K562 (cell line): ENCODE data around the gene CHAD. TPM values are rescaled to one million over a fixed set of nuclear protein-coding genes. Genes with fewer than 3 reads are reported as not detected.
A peak's percentile ranks its signal among the peaks of the same experiment; 100 is the strongest.

Experiments
- ATF7 ChIP-seq: fragments of 450-650 bp; IDR thresholded peaks from 2 replicates; pipeline ENCODE4 v1.7.1; 2014; ENCODE audit warnings: mild to moderate bottlenecking, moderate library complexity
- CC2D1A ChIP-seq: fragments of 450-650 bp; IDR thresholded peaks from 2 replicates; pipeline ENCODE4 v1.6.1; 2017; ENCODE audit warnings: mild to moderate bottlenecking
- FOSL1 ChIP-seq: fragments of 200-800 bp; sonication (Bioruptor generic); conservative IDR thresholded peaks from 2 replicates; pipeline ENCODE4 v1.6.1; 2016; ENCODE audit warnings: missing genetic modification characterization, missing compliant biosample characterization
- HDAC1 ChIP-seq, 2 experiments: fragments of 450-650 bp; IDR thresholded peaks; 2 replicates each; pipeline ENCODE4 v1.6.1; 2016 to 2017; ENCODE audit warnings: inconsistent platforms in 1 of 2, mild to moderate bottlenecking in 1 of 2, moderate library complexity in 1 of 2
- KAT7 ChIP-seq: sonication (generic); formaldehyde crosslinking; IDR thresholded peaks from 2 replicates; pipeline ENCODE4 v1.8.0; 2022; ENCODE audit warnings: missing genetic modification reagents, mild to moderate bottlenecking, borderline replicate concordance
- NR2C1 ChIP-seq, 2 experiments: fragments of 450-650 bp; IDR thresholded peaks; 2 replicates each; pipeline ENCODE4 v1.6.1; 2017; ENCODE audit warnings: mild to moderate bottlenecking in 2 of 2, antibody characterized with exemption in 1 of 2, inconsistent platforms in 1 of 2, missing compliant biosample characterization in 1 of 2, missing genetic modification characterization in 1 of 2
- NR2C2 ChIP-seq, 2 experiments: fragments of 200-800 bp in 1 of 2; sonication (Bioruptor generic) in 1 of 2; sonication (generic) in 1 of 2; formaldehyde crosslinking in 1 of 2; IDR thresholded peaks; 2 replicates each; pipeline versions ENCODE4 v1.6.1 to v1.8.0; 2016 to 2022; ENCODE audit warnings: mild to moderate bottlenecking in 1 of 2, missing compliant biosample characterization in 1 of 2, missing genetic modification characterization in 1 of 2, missing genetic modification reagents in 1 of 2
- PHF20 ChIP-seq: fragments of 450-650 bp; IDR thresholded peaks from 2 replicates; pipeline ENCODE4 v1.6.1; 2018; ENCODE audit not compliant: partially characterized antibody
- SMAD4 ChIP-seq: fragments of 250-450 bp; sonication (Bioruptor Pico); conservative IDR thresholded peaks from 2 replicates; pipeline ENCODE4 v1.8.0; 2021; ENCODE audit warnings: inconsistent platforms, mild to moderate bottlenecking, moderate library complexity
- SP2 ChIP-seq: IDR thresholded peaks from 2 replicates; pipeline ENCODE4 v1.6.1; 2011; ENCODE audit warnings: mild to moderate bottlenecking, low read depth, low read length, moderate library complexity; ENCODE audit not compliant: poor library complexity, severe bottlenecking; ENCODE audit errors: extremely low read depth
- TCF3 ChIP-seq: sonication (generic); formaldehyde crosslinking; IDR thresholded peaks from 2 replicates; pipeline ENCODE4 v1.4.0; 2020; ENCODE audit warnings: mild to moderate bottlenecking, missing genetic modification reagents
- TEAD4 ChIP-seq, 2 experiments: sonication (generic) in 1 of 2; formaldehyde crosslinking in 1 of 2; IDR thresholded peaks; 2 replicates each; pipeline versions ENCODE4 v1.6.1 to v1.8.0; 2012 to 2022; ENCODE audit warnings: borderline replicate concordance in 1 of 2, inconsistent platforms in 1 of 2, low read length in 1 of 2, mild to moderate bottlenecking in 1 of 2, missing genetic modification reagents in 1 of 2
- ZFX ChIP-seq: sonication (generic); formaldehyde crosslinking; IDR thresholded peaks from 2 replicates; pipeline ENCODE4 v1.8.0; 2022; ENCODE audit warnings: mild to moderate bottlenecking, missing genetic modification reagents, moderate library complexity
- ZNF324 ChIP-seq: fragments of 250-450 bp; sonication (Bioruptor Pico); IDR thresholded peaks from 2 replicates; pipeline ENCODE4 v1.4.0; 2020; ENCODE audit warnings: mild to moderate bottlenecking
- polyA plus RNA-seq, 8 experiments: library from polyadenylated mRNA; depleted of rRNA in 4 of 8; stranded (reverse) in 5 of 8; unstranded in 3 of 8; fragments of >200 nt; fragmentation: Nextera tagmentation in 2 of 8; fragmentation: Illumina TruSeq in 1 of 8; extraction: Ambion mirVana in 2 of 8; extraction: Trizol in 1 of 8; gene quantifications; 2 replicates each; pipeline versions ENCODE4 v1.2.1 to v1.2.3, GENCODE V29; 2011 to 2014; ENCODE audit warnings: inconsistent platforms in 1 of 8, missing spikeins in 1 of 8
- total RNA-seq, 7 experiments: library from RNA; depleted of rRNA in 6 of 7; stranded (reverse); fragments of >200 nt in 6 of 7; fragmentation: Illumina TruSeq in 2 of 7; extraction: Trizol in 2 of 7; gene quantifications; 2 replicates each; pipeline versions ENCODE4 v1.2.1 to v1.2.3, GENCODE V29; 2011 to 2021; ENCODE audit warnings: low replicate concordance in 1 of 7
- TF ChIP-seq, protein P1 (sequence below), 3 experiments: IDR thresholded peaks in 2 of 3; conservative IDR thresholded peaks in 1 of 3; 2 replicates each; pipeline ENCODE4 v1.5.1; 2011 to 2012; ENCODE audit warnings: low read length in 3 of 3, mild to moderate bottlenecking in 3 of 3, control low read depth in 2 of 3, improper control_type of control experiment in 1 of 3, inconsistent platforms in 1 of 3, low read depth in 1 of 3, mixed read lengths in 1 of 3, moderate library complexity in 1 of 3; ENCODE audit not compliant: insufficient read depth in 2 of 3
- TF ChIP-seq, protein P2 (sequence below): fragments of 450-650 bp; formaldehyde crosslinking; IDR thresholded peaks from 2 replicates; pipeline ENCODE4 v1.4.0; 2020; ENCODE audit warnings: mild to moderate bottlenecking
- TF ChIP-seq, protein P3 (sequence below): fragments of 450-650 bp; conservative IDR thresholded peaks from 2 replicates; pipeline ENCODE4 v1.6.1; 2016; ENCODE audit warnings: missing genetic modification characterization, low read depth, mild to moderate bottlenecking, control low read depth, missing compliant biosample characterization
- TF ChIP-seq, protein P4 (sequence below): fragments of 450-650 bp; IDR thresholded peaks from 2 replicates; pipeline ENCODE4 v1.6.1; 2016; ENCODE audit warnings: mild to moderate bottlenecking

The CHAD gene
- total and polyA plus RNA-seq, 9 of the 15 experiments (the other 6 are each of a cell fraction or from before 2014, with no cell fraction given) = not detected

DNA sequence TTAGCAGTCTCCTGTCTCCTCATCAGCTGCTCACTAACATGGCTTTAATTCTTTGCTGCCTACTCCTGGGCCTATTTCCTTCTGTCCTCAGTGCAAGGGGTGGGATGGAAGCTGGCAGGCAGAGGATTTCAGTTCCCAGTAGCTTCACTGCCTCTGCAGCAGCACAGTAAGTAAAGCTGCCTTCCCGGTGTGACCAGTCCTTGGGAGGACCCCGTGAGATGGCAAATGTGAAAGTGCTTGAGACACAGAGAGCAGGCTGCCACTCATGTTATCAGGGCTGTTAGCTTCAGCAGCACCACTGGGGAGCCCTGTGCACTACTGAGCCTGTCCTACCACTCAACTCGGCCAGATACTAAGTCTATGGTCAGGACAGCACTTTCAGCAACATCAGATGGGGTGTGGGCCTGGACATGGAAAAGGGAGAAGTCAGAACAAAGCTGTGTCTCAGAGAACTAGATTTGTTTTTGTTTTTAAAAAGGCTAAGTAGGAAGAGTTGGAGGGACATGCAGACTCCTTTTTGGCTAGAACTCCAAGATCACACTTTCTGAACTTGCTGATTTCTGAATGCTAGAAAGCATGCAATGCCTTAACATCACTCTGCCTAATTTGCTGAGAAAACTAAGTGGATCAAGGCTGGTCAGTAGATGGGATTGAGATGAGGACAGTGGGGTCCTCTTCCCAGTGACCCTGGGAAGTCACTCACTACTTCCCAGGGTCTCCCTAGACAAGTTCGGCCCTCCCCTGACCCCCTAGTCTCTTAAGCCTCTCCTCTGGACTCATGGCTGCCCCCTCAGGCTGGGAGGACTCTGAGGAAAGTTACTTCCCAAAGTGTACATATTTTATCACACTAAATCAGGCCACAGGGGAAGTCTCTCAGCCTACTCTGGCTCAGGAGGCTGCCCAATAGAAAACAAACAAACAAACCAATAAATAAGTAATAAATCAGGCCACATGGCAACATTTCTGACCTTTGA is 41.6 kb downstream of the CHAD start (continued):
- TF ChIP-seq, protein P1, sequence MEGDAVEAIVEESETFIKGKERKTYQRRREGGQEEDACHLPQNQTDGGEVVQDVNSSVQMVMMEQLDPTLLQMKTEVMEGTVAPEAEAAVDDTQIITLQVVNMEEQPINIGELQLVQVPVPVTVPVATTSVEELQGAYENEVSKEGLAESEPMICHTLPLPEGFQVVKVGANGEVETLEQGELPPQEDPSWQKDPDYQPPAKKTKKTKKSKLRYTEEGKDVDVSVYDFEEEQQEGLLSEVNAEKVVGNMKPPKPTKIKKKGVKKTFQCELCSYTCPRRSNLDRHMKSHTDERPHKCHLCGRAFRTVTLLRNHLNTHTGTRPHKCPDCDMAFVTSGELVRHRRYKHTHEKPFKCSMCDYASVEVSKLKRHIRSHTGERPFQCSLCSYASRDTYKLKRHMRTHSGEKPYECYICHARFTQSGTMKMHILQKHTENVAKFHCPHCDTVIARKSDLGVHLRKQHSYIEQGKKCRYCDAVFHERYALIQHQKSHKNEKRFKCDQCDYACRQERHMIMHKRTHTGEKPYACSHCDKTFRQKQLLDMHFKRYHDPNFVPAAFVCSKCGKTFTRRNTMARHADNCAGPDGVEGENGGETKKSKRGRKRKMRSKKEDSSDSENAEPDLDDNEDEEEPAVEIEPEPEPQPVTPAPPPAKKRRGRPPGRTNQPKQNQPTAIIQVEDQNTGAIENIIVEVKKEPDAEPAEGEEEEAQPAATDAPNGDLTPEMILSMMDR (IDR thresholded peaks at IDR 0.05 in 2 of 3, conservative IDR thresholded peaks at IDR 0.05 in 1 of 3; ENCODE audit: insufficient read depth in 2 of 3, low read depth in 1 of 3, low read length in 3 of 3) = peak; percentile 56 to 75 (median 71)
- TF ChIP-seq SP2 = peak; percentile 35
- TF ChIP-seq TCF3 (CRISPR knock-in tag) = peak; percentile 33; the same call in 1 of the 2 replicates
- TF ChIP-seq, protein P2, sequence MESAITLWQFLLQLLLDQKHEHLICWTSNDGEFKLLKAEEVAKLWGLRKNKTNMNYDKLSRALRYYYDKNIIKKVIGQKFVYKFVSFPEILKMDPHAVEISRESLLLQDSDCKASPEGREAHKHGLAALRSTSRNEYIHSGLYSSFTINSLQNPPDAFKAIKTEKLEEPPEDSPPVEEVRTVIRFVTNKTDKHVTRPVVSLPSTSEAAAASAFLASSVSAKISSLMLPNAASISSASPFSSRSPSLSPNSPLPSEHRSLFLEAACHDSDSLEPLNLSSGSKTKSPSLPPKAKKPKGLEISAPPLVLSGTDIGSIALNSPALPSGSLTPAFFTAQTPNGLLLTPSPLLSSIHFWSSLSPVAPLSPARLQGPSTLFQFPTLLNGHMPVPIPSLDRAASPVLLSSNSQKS = no peak
- peak; percentile 24; the same call in 1 of the 2 replicates for TF ChIP-seq ATF7
- 0 out of 2 replicates have a peak, but pooled peaks have one; percentile 24 for TF ChIP-seq SMAD4 (CRISPR knock-in tag)
- no peak for TF ChIP-seq PHF20
- TF ChIP-seq FOSL1 (tag) = peak; percentile 36; the same call in 1 of the 2 replicates
- no peak for TF ChIP-seq ZNF324
- peak; percentile 93 for TF ChIP-seq CC2D1A
- peak; percentile 54; the same call in 1 of the 2 replicates for TF ChIP-seq ZFX (CRISPR knock-in tag)
- no peak for TF ChIP-seq NR2C2 (CRISPR knock-in tag; IDR thresholded peaks at IDR 0.05)
- TF ChIP-seq NR2C2 (tag; IDR thresholded peaks at IDR 0.05) = peak; percentile 70; the same call in 1 of the 2 replicates
- peak; percentile 5; the same call in 1 of the 2 replicates for TF ChIP-seq TEAD4 (IDR thresholded peaks at IDR 0.05; ENCODE audit: low read length)
- TF ChIP-seq TEAD4 (CRISPR knock-in tag; IDR thresholded peaks at IDR 0.05; ENCODE audit: borderline replicate concordance) = no peak
- TF ChIP-seq NR2C1 (IDR thresholded peaks at IDR 0.05) = 0 out of 2 replicates have a peak, but pooled peaks have one; percentile 42
- TF ChIP-seq NR2C1 (tag; IDR thresholded peaks at IDR 0.05) = no peak
- peak; percentile 87 for TF ChIP-seq KAT7
- TF ChIP-seq HDAC1 (IDR thresholded peaks at IDR 0.05) = peak in 1 of 2 experiments; percentile 12; a peak in 1 of 4 replicates
- TF ChIP-seq, protein P3, sequence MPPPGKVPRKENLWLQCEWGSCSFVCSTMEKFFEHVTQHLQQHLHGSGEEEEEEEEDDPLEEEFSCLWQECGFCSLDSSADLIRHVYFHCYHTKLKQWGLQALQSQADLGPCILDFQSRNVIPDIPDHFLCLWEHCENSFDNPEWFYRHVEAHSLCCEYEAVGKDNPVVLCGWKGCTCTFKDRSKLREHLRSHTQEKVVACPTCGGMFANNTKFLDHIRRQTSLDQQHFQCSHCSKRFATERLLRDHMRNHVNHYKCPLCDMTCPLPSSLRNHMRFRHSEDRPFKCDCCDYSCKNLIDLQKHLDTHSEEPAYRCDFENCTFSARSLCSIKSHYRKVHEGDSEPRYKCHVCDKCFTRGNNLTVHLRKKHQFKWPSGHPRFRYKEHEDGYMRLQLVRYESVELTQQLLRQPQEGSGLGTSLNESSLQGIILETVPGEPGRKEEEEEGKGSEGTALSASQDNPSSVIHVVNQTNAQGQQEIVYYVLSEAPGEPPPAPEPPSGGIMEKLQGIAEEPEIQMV (tag) = no peak
- TF ChIP-seq, protein P4, sequence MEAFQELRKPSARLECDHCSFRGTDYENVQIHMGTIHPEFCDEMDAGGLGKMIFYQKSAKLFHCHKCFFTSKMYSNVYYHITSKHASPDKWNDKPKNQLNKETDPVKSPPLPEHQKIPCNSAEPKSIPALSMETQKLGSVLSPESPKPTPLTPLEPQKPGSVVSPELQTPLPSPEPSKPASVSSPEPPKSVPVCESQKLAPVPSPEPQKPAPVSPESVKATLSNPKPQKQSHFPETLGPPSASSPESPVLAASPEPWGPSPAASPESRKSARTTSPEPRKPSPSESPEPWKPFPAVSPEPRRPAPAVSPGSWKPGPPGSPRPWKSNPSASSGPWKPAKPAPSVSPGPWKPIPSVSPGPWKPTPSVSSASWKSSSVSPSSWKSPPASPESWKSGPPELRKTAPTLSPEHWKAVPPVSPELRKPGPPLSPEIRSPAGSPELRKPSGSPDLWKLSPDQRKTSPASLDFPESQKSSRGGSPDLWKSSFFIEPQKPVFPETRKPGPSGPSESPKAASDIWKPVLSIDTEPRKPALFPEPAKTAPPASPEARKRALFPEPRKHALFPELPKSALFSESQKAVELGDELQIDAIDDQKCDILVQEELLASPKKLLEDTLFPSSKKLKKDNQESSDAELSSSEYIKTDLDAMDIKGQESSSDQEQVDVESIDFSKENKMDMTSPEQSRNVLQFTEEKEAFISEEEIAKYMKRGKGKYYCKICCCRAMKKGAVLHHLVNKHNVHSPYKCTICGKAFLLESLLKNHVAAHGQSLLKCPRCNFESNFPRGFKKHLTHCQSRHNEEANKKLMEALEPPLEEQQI = peak; percentile 59
